HepG2 (cell line): ENCODE results near the gene CABLES2. TPM values are rescaled to one million over a fixed set of nuclear protein-coding genes. Genes with fewer than 3 reads are reported as not detected.

Experiments used
- ASH2L ChIP-seq: fragments of 300-600, 200-600 bp; sonication (generic); IDR thresholded peaks from 2 replicates; pipeline ENCODE4 v1.7.0; 2017; ENCODE audit warnings: low read depth, mild to moderate bottlenecking, moderate library complexity, mixed read lengths, low read length; ENCODE audit not compliant: insufficient read length
- FOXA1 ChIP-seq, 2 experiments: fragments of 450-650 bp in 1 of 2; sonication (generic) in 1 of 2; formaldehyde crosslinking in 1 of 2; IDR thresholded peaks; 2 replicates each; pipeline versions ENCODE4 v1.4.0 to v1.6.1; 2016 to 2020; ENCODE audit warnings: missing genetic modification reagents in 1 of 2
- HNRNPL ChIP-seq: fragments of 200-400 bp; formaldehyde crosslinking; IDR thresholded peaks from 2 replicates; pipeline ENCODE4 v1.6.1; 2017; ENCODE audit warnings: mild to moderate bottlenecking, low read depth, low read length
- HOXD1 ChIP-seq: sonication (generic); formaldehyde crosslinking; IDR thresholded peaks from 2 replicates; pipeline ENCODE4 v1.5.0; 2020; ENCODE audit warnings: missing genetic modification reagents
- KAT8 ChIP-seq: IDR thresholded peaks from 2 replicates; pipeline ENCODE4 v1.6.1; 2016; ENCODE audit warnings: missing genetic modification reagents, missing compliant biosample characterization
- MXD1 ChIP-seq: sonication (generic); formaldehyde crosslinking; IDR thresholded peaks from 2 replicates; pipeline ENCODE4 v1.4.0; 2020; ENCODE audit warnings: mild to moderate bottlenecking, missing genetic modification reagents
- NPAS2 ChIP-seq: sonication (generic); formaldehyde crosslinking; IDR thresholded peaks from 2 replicates; pipeline ENCODE4 v1.8.0; 2022; ENCODE audit warnings: mild to moderate bottlenecking, missing genetic modification reagents, borderline replicate concordance
- NR2F1 ChIP-seq, 2 experiments: fragments of 450-650 bp in 1 of 2; formaldehyde crosslinking in 1 of 2; IDR thresholded peaks; 2 replicates each; pipeline versions ENCODE4 v1.5.0 to v1.6.1; 2016 to 2020; ENCODE audit warnings: mild to moderate bottlenecking in 1 of 2, missing compliant biosample characterization in 1 of 2, missing genetic modification reagents in 1 of 2, moderate library complexity in 1 of 2
- PCBP1 ChIP-seq: fragments of 200-400 bp; formaldehyde crosslinking; IDR thresholded peaks from 2 replicates; pipeline ENCODE4 v1.6.1; 2017; ENCODE audit warnings: mild to moderate bottlenecking, low read depth, low read length, borderline replicate concordance
- PRMT3 ChIP-seq: sonication (generic); formaldehyde crosslinking; IDR thresholded peaks from 2 replicates; pipeline ENCODE4 v1.8.1; 2022; ENCODE audit warnings: low read depth, mild to moderate bottlenecking, moderate library complexity, missing genetic modification reagents, borderline replicate concordance
- PRPF4 ChIP-seq: fragments of 200-400 bp; formaldehyde crosslinking; IDR thresholded peaks from 2 replicates; pipeline ENCODE4 v1.6.1; 2016; ENCODE audit warnings: low read length, low read depth; ENCODE audit not compliant: poor library complexity, severe bottlenecking
- SAFB2 ChIP-seq: sonication (generic); formaldehyde crosslinking; IDR thresholded peaks from 2 replicates; pipeline ENCODE4 v1.5.1; 2020; ENCODE audit warnings: missing genetic modification reagents, low read depth, mild to moderate bottlenecking, borderline replicate concordance
- SETDB1 ChIP-seq: sonication (generic); formaldehyde crosslinking; IDR thresholded peaks from 2 replicates; pipeline ENCODE4 v1.5.1; 2020; ENCODE audit warnings: missing genetic modification reagents, mild to moderate bottlenecking, borderline replicate concordance
- WIZ ChIP-seq: sonication (generic); formaldehyde crosslinking; IDR thresholded peaks from 2 replicates; pipeline ENCODE4 v1.5.1; 2020; ENCODE audit warnings: mild to moderate bottlenecking, missing genetic modification reagents
- ZBTB46 ChIP-seq: sonication (generic); formaldehyde crosslinking; IDR thresholded peaks from 2 replicates; pipeline ENCODE4 v1.4.0; 2020; ENCODE audit warnings: mild to moderate bottlenecking, missing genetic modification reagents, borderline replicate concordance
- ZBTB8A ChIP-seq: sonication (generic); formaldehyde crosslinking; IDR thresholded peaks from 2 replicates; pipeline ENCODE4 v1.4.0; 2020; ENCODE audit warnings: mild to moderate bottlenecking, low read depth, missing genetic modification reagents, borderline replicate concordance
- ZFP90 ChIP-seq: sonication (generic); formaldehyde crosslinking; IDR thresholded peaks from 2 replicates; pipeline ENCODE4 v1.8.0; 2022; ENCODE audit warnings: missing genetic modification reagents, mild to moderate bottlenecking, inconsistent platforms, borderline replicate concordance
- ZNF205 ChIP-seq: IDR thresholded peaks from 2 replicates; pipeline ENCODE4 v1.6.1; 2018; ENCODE audit warnings: missing biosample characterization, missing genetic modification reagents
- ZNF3 ChIP-seq: IDR thresholded peaks from 2 replicates; pipeline ENCODE4 v1.7.0; 2017; ENCODE audit warnings: inconsistent platforms
- ZNF383 ChIP-seq: sonication (generic); formaldehyde crosslinking; IDR thresholded peaks from 2 replicates; pipeline ENCODE4 v1.4.0; 2020; ENCODE audit warnings: missing genetic modification reagents, mild to moderate bottlenecking, borderline replicate concordance
- ZNF430 ChIP-seq: sonication (generic); formaldehyde crosslinking; IDR thresholded peaks from 2 replicates; pipeline ENCODE4 v1.9.0; 2021; ENCODE audit warnings: mild to moderate bottlenecking, missing genetic modification reagents
- ZNF543 ChIP-seq: sonication (generic); formaldehyde crosslinking; IDR thresholded peaks from 2 replicates; pipeline ENCODE4 v1.4.0; 2020; ENCODE audit warnings: mild to moderate bottlenecking, missing genetic modification reagents
- ZNF570 ChIP-seq: sonication (generic); formaldehyde crosslinking; IDR thresholded peaks from 2 replicates; pipeline ENCODE4 v1.4.0; 2020; ENCODE audit warnings: mild to moderate bottlenecking, missing genetic modification reagents, borderline replicate concordance
- ZNF674 ChIP-seq: sonication (generic); formaldehyde crosslinking; IDR thresholded peaks from 2 replicates; pipeline ENCODE4 v1.5.0; 2020; ENCODE audit warnings: low read depth, mild to moderate bottlenecking, missing genetic modification reagents
- ZNF850 ChIP-seq: sonication (generic); formaldehyde crosslinking; conservative IDR thresholded peaks from 2 replicates; pipeline ENCODE4 v1.9.0; 2021; ENCODE audit warnings: mild to moderate bottlenecking, missing genetic modification reagents
- ZSCAN25 ChIP-seq: sonication (generic); formaldehyde crosslinking; IDR thresholded peaks from 2 replicates; pipeline ENCODE4 v1.8.0; 2022; ENCODE audit warnings: mild to moderate bottlenecking, missing genetic modification reagents
- polyA plus RNA-seq, 8 experiments: library from polyadenylated mRNA; depleted of rRNA in 3 of 8; stranded (reverse) in 7 of 8; unstranded in 1 of 8; fragments of >200 nt; fragmentation: Illumina TruSeq in 4 of 8; extraction: Trizol in 4 of 8; gene quantifications; 2 replicates each; pipeline versions ENCODE4 v1.2.1 to v1.2.3, GENCODE V29; 2011 to 2016; ENCODE audit warnings: low read depth in 4 of 8, missing spikeins in 1 of 8, mixed read lengths in 1 of 8; ENCODE audit not compliant: insufficient read depth in 1 of 8
- total RNA-seq, 5 experiments: library from RNA; depleted of rRNA; stranded (reverse); fragments of >200 nt; fragmentation: Illumina TruSeq; extraction: Trizol; gene quantifications; 2 replicates each; pipeline ENCODE4 v1.2.3, GENCODE V29; 2016; ENCODE audit warnings: low read depth in 1 of 5
- TF ChIP-seq, protein P1 (sequence below): sonication (generic); formaldehyde crosslinking; IDR thresholded peaks from 2 replicates; pipeline ENCODE4 v1.5.0; 2020; ENCODE audit warnings: missing genetic modification reagents

Gene CABLES2
- total and polyA plus RNA-seq, 2 of the 13 experiments (the other 11 are each of a cell fraction or from before 2014, with no cell fraction given): 5.2 to 9.7 TPM

DNA sequence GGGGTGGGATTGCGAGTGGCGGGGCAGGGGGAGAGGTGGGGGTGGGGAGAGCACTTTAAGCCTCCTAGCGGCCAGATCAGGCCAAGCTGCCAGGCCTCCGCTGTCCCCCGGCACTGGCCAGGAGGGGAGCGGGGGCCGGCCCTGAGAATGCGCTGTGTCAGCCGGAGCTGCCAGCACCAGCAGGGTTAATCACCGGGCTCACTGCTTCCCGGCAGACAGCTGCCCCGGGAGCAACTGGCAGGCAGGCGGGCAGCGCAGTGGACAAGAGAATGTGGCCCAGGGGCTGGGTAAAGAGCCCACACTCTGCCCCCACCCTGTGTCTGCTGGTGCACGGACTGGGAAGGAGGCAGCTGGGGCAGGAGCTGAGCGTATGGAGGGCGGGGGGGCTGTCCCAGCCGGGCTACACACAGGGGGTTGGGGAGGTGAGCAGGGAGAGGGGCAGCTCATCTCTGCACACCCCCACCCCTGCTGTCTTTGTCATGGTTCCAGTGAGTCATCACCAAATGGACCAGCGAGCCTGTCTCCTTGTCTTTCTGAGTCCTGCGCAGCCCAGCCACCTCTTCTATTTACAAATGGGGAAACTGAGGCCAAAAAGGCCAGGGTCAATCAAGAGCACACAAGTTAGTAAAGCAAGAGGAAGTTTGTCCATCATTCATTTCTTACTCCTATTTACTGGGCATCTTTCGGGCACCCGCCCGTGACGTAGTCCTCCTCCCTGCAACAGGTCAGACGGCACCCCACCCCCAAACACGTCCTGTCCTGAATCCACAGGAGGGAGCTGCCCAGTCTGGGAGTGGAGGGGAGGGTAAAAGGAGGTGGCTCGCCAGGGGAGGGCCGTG lies 37.9 kb downstream of the CABLES2 start (continued):
- TF ChIP-seq ASH2L (no peak), ZBTB8A (0 out of 2 replicates have a peak, but pooled peaks have one; percentile 32), ZNF543 (CRISPR knock-in tag) (no peak; the same call in 1 of the 2 replicates), ZNF383 (CRISPR knock-in tag) (peak; percentile 86; the same call in 1 of the 2 replicates), KAT8 (peak; percentile 14; the same call in 1 of the 2 replicates), PRPF4 (no peak), ZFP90 (no peak), SETDB1 (CRISPR knock-in tag) (no peak), ZBTB46 (CRISPR knock-in tag) (peak; percentile 89), ZNF205 (CRISPR knock-in tag) (peak; percentile 26; the same call in 1 of the 2 replicates), ZNF570 (no peak), ZNF674 (CRISPR knock-in tag) (no peak), PRMT3 (CRISPR knock-in tag) (no peak), WIZ (CRISPR knock-in tag) (no peak), SAFB2 (CRISPR knock-in tag) (no peak), FOXA1 (IDR thresholded peaks at IDR 0.05) (no peak), FOXA1 (CRISPR knock-in tag; IDR thresholded peaks at IDR 0.05) (0 out of 2 replicates have a peak, but pooled peaks have one; percentile 24), PCBP1 (peak; percentile 94; the same call in 1 of the 2 replicates), ZNF850 (no peak), ZNF430 (CRISPR knock-in tag) (no peak), HNRNPL (peak; percentile 98), NR2F1 (CRISPR knock-in tag; IDR thresholded peaks at IDR 0.05) (peak in 1 of 2 experiments; percentile 38; a peak in 1 of 4 replicates), HOXD1 (no peak), ZSCAN25 (peak; percentile 96), ZNF3 (CRISPR knock-in tag) (no peak), NPAS2 (CRISPR knock-in tag) (no peak), MXD1 (peak; percentile 60)
- TF ChIP-seq, protein P1, sequence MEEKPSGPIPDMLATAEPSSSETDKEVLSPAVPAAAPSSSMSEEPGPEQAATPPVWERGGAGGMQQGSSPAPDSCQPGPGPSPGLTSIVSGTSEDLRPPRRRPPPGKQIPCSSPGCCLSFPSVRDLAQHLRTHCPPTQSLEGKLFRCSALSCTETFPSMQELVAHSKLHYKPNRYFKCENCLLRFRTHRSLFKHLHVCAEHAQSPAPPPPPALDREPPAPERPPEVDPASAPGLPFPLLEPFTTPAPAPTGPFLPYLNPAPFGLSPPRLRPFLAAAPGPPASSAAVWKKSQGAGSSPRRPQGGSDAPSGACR (CRISPR knock-in tag): no peak; the same call in 1 of the 2 replicates
